Measurements from ENCODE around the gene PGRMC1. TPM values are rescaled to one million over a fixed set of nuclear protein-coding genes. Genes with fewer than 3 reads are reported as not detected.

The PGRMC1 gene
- total RNA-seq (2014; rRNA removed; shearing (Covaris generic)) (370 and 380 TPM in 2 replicates), polyA plus RNA-seq (2016; fragmentation: Nextera tagmentation; extraction: Ambion mirVana) (219 and 235 TPM in 2 replicates)
- long read RNA-seq, transcript PGRMC1-201 (3 exons, 1,911 nt) = major isoform, 162 of 167 reads
- long read RNA-seq, partial matches to known transcripts = 4 of 167 reads
- long read RNA-seq, other reads (novel, unspliced or antisense) = 1 of 167 reads

GRCh38 chrX:119235872-119236622 is at the start of gene PGRMC1:
Gene PGRMC1, plus strand, starts transcription at chrX:119236285. Its CDS starts 79 bp downstream, at chrX:119236364.
- no peaks in the 10 kb centered on the region for H3K36me3 ChIP-seq (ENCODE audit: insufficient read depth)
- peak within 1 kb of the TSS; percentile 96 for H3K27ac ChIP-seq (ENCODE audit: low read depth)
- H3K4me1 ChIP-seq (ENCODE audit: insufficient read depth) = peaks cover 28% of the 10 kb centered on the region
- Mint-ChIP-seq H3K36me3 (ENCODE audit: low read depth) (peaks cover 20% of the 10 kb centered on the region; the same call in 2 of the 3 replicates), H3K27me3 (ENCODE audit: insufficient read depth, low read depth, poor library complexity) (peaks cover 11% of the 10 kb centered on the region), H3K9me3 (no peaks in the 10 kb centered on the region), H3K27ac (peak within 1 kb of the TSS; percentile 97), H3K4me1 (peaks cover 36% of the 10 kb centered on the region), H3K4me3 (peak within 1 kb of the TSS; percentile 94)
- ATAC-seq = peak; percentile 84
- H3K4me3 ChIP-seq = peak within 1 kb of the TSS; percentile 77
- H3K79me2 ChIP-seq (replicated peaks; ENCODE audit: insufficient read depth) = peaks cover 48% of the 10 kb centered on the region
- DNase-seq (ENCODE audit: low spot score) = peak; percentile 87
- 0 out of 2 replicates have a peak, but pooled peaks cover 3% of the 10 kb centered on the region for H3F3A ChIP-seq (replicated peaks; ENCODE audit: low read depth)
- H2AFZ ChIP-seq = no peak within 1 kb of the TSS
- H4K20me1 ChIP-seq (replicated peaks; ENCODE audit: insufficient read depth) = peaks cover 9% of the 10 kb centered on the region; the same call in 1 of the 2 replicates
- TF ChIP-seq CREB1 (CRISPR knock-in tag; IDR thresholded peaks at IDR 0.05; ENCODE audit: low read depth) (0 out of 2 replicates have a peak, but pooled peaks have one; percentile 47), ZNF331 (CRISPR knock-in tag; IDR thresholded peaks at IDR 0.05; ENCODE audit: low read depth) (no peak), CTCF (conservative IDR thresholded peaks at IDR 0.05; ENCODE audit: low read depth in 2 of 2) (no peak), POLR2AphosphoS5 (IDR thresholded peaks at IDR 0.05; ENCODE audit: low read depth) (peak; percentile 88), EZH2 (IDR thresholded peaks at IDR 0.05; ENCODE audit: low read depth, unreplicated experiment) (no peak)
- H3K4me2 ChIP-seq = peak within 1 kb of the TSS; percentile 89
- no peaks in the 10 kb centered on the region for H3K27me3 ChIP-seq (ENCODE audit: insufficient read depth)
- H3K9me2 ChIP-seq (ENCODE audit: insufficient read depth) = no peaks in the 10 kb centered on the region

GRCh38 chrX:119186763-119187162 is 49.3 kb upstream of the PGRMC1 start:
- Mint-ChIP-seq H3K36me3 (ENCODE audit: low read depth) (no peaks in the 10 kb centered on the region), H3K9me3 (no peaks in the 10 kb centered on the region), H3K27me3 (ENCODE audit: insufficient read depth, low read depth, poor library complexity) (peaks cover 4% of the 10 kb centered on the region), H3K4me1 (no peaks in the 10 kb centered on the region; the same call in 2 of the 3 replicates), H3K27ac (no peak overlapping the region), H3K4me3 (no peak overlapping the region)
- H3K4me2 ChIP-seq = no peak overlapping the region
- H3K79me2 ChIP-seq (replicated peaks; ENCODE audit: insufficient read depth) = no peaks in the 10 kb centered on the region
- no peaks in the 10 kb centered on the region for H3F3A ChIP-seq (replicated peaks; ENCODE audit: low read depth)
- H3K4me3 ChIP-seq = no peak overlapping the region
- H3K27ac ChIP-seq (ENCODE audit: low read depth) = no peak overlapping the region
- no peaks in the 10 kb centered on the region for H3K9me2 ChIP-seq (ENCODE audit: insufficient read depth)
- H4K20me1 ChIP-seq (replicated peaks; ENCODE audit: insufficient read depth) = no peaks in the 10 kb centered on the region
- ATAC-seq (no peak), DNase-seq (ENCODE audit: low spot score) (no peak)
- no peak overlapping the region for H2AFZ ChIP-seq
- no peaks in the 10 kb centered on the region for H3K36me3 ChIP-seq (ENCODE audit: insufficient read depth)
- no peaks in the 10 kb centered on the region for H3K4me1 ChIP-seq (ENCODE audit: insufficient read depth)
- no peaks in the 10 kb centered on the region for H3K27me3 ChIP-seq (ENCODE audit: insufficient read depth)
- TF ChIP-seq POLR2AphosphoS5 (IDR thresholded peaks at IDR 0.05; ENCODE audit: low read depth) = no peak
- TF ChIP-seq EZH2phosphoT487 (IDR thresholded peaks at IDR 0.05; ENCODE audit: unreplicated experiment) = no peak
- TF ChIP-seq ZNF462 (CRISPR knock-in tag; IDR thresholded peaks at IDR 0.05) = no peak
- no peak for TF ChIP-seq ZNF114 (CRISPR knock-in tag; IDR thresholded peaks at IDR 0.05)
- no peak for TF ChIP-seq STAT1 (IDR thresholded peaks at IDR 0.05; ENCODE audit: unreplicated experiment)
- TF ChIP-seq ZNF331 (CRISPR knock-in tag; IDR thresholded peaks at IDR 0.05; ENCODE audit: low read depth) = no peak
- no peak for TF ChIP-seq CTCF (conservative IDR thresholded peaks at IDR 0.05; ENCODE audit: low read depth in 2 of 2)
- TF ChIP-seq CREB1 (CRISPR knock-in tag; IDR thresholded peaks at IDR 0.05; ENCODE audit: low read depth) = no peak

Measured in GM23338 (cell line).